Activated T-cell treated with anti-CD3 and anti-CD28 coated beads for 24 hours (primary cell): ENCODE measurements around the gene NUDT2.

Source experiments
- DNase-seq: peaks from one replicate; pipeline ENCODE4 v3.0.0-alpha.2; 2020; ENCODE audit warnings: low read depth

NUDT2 gene

GRCh38 chr9:34385561-34386230 is 56.3 kb downstream of the NUDT2 start:
- DNase-seq: no peak

DNA sequence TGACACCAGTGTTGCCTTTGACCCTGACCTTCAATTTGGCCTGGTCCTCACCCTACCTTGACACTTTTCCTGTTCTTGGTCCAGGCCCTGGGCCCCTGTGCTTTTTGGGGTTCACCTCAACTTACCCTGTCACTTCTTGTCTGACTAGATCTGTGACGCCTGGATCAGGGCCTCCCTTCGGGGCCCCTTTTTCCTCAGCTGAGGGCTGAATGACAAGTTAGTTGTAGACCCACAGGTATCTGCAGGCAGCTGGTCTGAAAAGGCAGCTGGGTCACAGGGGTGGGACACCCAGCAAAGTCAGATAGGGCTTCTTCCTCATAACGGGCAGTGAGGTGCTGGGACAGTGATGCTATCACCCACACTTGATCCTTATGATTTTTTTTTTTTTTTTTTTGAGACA is 57.3 kb downstream of the NUDT2 start:
- DNase-seq: no peak

DNA sequence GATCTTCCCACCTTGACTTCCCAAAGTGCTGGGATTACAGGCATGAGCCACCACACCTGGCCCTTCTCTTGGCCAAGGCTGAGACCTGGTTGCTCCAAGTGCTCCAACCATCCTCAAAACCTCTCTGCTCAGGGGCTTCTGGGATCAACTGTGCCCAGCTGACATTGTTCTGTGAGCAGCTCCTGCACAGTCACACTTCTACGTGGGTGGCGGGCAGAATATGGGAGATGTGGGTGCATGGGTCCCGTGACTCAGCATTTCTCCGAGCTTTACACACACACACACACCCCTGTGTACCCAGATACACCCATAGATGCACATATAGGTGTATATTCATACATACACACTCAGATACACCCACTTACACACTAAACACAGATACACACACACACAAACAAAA is 57.9 kb downstream of the NUDT2 start:
- no peak for DNase-seq

DNA sequence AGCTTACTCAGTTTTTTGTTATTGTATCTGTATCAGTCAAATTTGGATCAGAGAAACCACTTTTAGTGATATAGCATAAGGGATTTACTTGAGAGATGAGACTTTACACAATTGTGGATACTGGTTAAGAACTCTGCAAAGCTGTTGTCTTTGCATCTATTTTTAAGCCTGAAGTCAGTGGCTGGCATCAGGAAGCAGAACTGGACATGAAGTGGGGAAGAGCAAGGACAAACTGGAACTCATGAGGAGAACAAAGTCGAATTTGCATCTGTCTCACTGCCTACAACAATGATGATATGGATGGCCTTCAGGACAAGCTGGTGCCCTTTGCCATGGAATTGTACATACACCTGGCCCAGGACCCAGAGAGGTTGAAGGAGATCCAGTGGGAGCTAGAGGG is 63.1 kb downstream of the NUDT2 start:
- DNase-seq: no peak
